ENCODE results near the gene PIGL.

DNA sequence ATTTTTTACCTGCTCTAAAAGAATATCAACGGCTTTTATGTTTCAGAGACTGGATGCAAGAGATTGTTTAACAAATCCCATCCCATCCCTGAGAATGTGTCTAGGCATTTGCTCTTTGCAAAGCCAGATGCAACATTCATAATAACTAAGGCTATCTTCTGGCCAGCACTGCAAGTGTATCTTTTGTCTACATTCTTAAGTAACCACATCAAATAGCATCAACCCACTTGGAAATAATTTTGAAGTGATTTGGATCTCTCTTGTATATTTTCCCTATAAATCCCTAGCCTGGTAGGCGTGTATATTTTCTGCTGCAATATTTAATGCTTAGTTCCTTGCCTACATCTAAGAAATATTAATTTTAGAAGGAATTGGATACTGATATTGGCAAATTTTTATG is 64.3 kb downstream of the PIGL start:
- TF ChIP-seq, protein P1, sequence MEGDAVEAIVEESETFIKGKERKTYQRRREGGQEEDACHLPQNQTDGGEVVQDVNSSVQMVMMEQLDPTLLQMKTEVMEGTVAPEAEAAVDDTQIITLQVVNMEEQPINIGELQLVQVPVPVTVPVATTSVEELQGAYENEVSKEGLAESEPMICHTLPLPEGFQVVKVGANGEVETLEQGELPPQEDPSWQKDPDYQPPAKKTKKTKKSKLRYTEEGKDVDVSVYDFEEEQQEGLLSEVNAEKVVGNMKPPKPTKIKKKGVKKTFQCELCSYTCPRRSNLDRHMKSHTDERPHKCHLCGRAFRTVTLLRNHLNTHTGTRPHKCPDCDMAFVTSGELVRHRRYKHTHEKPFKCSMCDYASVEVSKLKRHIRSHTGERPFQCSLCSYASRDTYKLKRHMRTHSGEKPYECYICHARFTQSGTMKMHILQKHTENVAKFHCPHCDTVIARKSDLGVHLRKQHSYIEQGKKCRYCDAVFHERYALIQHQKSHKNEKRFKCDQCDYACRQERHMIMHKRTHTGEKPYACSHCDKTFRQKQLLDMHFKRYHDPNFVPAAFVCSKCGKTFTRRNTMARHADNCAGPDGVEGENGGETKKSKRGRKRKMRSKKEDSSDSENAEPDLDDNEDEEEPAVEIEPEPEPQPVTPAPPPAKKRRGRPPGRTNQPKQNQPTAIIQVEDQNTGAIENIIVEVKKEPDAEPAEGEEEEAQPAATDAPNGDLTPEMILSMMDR (IDR thresholded peaks at IDR 0.05; ENCODE audit: low read length), result no peak
- TF ChIP-seq EZH2 (IDR thresholded peaks at IDR 0.05; ENCODE audit: borderline replicate concordance, low read length), result no peak
